Measurements from ENCODE around the gene ACAP2.

The ACAP2 gene

GRCh38 chr3:195307711-195308110, 135.1 kb downstream of the ACAP2 start:
- H4K20me1 ChIP-seq (ENCODE audit: insufficient read depth) = no peaks in the 10 kb centered on the region

GRCh38 chr3:195306369-195306768, 136.5 kb downstream of the ACAP2 start:
- no peak overlapping the region for H3K9ac ChIP-seq
- TF ChIP-seq, protein P1, sequence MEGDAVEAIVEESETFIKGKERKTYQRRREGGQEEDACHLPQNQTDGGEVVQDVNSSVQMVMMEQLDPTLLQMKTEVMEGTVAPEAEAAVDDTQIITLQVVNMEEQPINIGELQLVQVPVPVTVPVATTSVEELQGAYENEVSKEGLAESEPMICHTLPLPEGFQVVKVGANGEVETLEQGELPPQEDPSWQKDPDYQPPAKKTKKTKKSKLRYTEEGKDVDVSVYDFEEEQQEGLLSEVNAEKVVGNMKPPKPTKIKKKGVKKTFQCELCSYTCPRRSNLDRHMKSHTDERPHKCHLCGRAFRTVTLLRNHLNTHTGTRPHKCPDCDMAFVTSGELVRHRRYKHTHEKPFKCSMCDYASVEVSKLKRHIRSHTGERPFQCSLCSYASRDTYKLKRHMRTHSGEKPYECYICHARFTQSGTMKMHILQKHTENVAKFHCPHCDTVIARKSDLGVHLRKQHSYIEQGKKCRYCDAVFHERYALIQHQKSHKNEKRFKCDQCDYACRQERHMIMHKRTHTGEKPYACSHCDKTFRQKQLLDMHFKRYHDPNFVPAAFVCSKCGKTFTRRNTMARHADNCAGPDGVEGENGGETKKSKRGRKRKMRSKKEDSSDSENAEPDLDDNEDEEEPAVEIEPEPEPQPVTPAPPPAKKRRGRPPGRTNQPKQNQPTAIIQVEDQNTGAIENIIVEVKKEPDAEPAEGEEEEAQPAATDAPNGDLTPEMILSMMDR (conservative IDR thresholded peaks at IDR 0.05; ENCODE audit: low read depth, low read length) = no peak
- no peaks in the 10 kb centered on the region for H3K4me1 ChIP-seq (ENCODE audit: low read depth, poor library complexity, severe bottlenecking)
- H3K27me3 ChIP-seq (ENCODE audit: insufficient read depth, low read depth) = no peaks in the 10 kb centered on the region
- H3K4me3 ChIP-seq (IDR thresholded peaks at IDR 0.05; ENCODE audit: insufficient read depth, low read depth, low read length) = no peak overlapping the region
- no peaks in the 10 kb centered on the region; the same call in 1 of the 2 replicates for H3K36me3 ChIP-seq (ENCODE audit: insufficient read depth)
- no peak overlapping the region for H3K27ac ChIP-seq
- H3K4me2 ChIP-seq = no peak overlapping the region
- H3K79me2 ChIP-seq (ENCODE audit: insufficient read depth, low read depth) = no peaks in the 10 kb centered on the region
- H2AFZ ChIP-seq (ENCODE audit: low read depth) = no peak overlapping the region
- no peaks in the 10 kb centered on the region for H4K20me1 ChIP-seq (ENCODE audit: insufficient read depth)

More at GRCh38 chr3:195307711-195308110, 135.1 kb downstream of the ACAP2 start:
- Histone ChIP-seq H3K79me2 (ENCODE audit: insufficient read depth, low read depth) (no peaks in the 10 kb centered on the region), H3K27me3 (ENCODE audit: insufficient read depth, low read depth) (no peaks in the 10 kb centered on the region), H2AFZ (ENCODE audit: low read depth) (no peak overlapping the region), H3K27ac (no peak overlapping the region), H3K4me1 (ENCODE audit: low read depth, poor library complexity, severe bottlenecking) (no peaks in the 10 kb centered on the region), H3K36me3 (ENCODE audit: insufficient read depth) (no peaks in the 10 kb centered on the region; the same call in 1 of the 2 replicates), H3K4me3 (IDR thresholded peaks at IDR 0.05; ENCODE audit: insufficient read depth, low read depth, low read length) (no peak overlapping the region), H3K4me2 (no peak overlapping the region), H3K9ac (no peak overlapping the region)
- TF ChIP-seq, protein P1 (conservative IDR thresholded peaks at IDR 0.05; ENCODE audit: low read depth, low read length) = no peak

GRCh38 chr3:195302431-195302830, 140.4 kb downstream of the ACAP2 start:
- no peaks in the 10 kb centered on the region for H3K4me1 ChIP-seq (ENCODE audit: low read depth, poor library complexity, severe bottlenecking)
- H3K79me2 ChIP-seq (ENCODE audit: insufficient read depth, low read depth) = no peaks in the 10 kb centered on the region

GRCh38 chr3:195297446-195297845, 145.4 kb downstream of the ACAP2 start:
- Histone ChIP-seq H3K36me3 (ENCODE audit: insufficient read depth) (no peaks in the 10 kb centered on the region), H3K4me2 (no peak overlapping the region), H3K4me3 (IDR thresholded peaks at IDR 0.05; ENCODE audit: insufficient read depth, low read depth, low read length) (no peak overlapping the region), H4K20me1 (ENCODE audit: insufficient read depth) (no peaks in the 10 kb centered on the region), H3K27me3 (ENCODE audit: insufficient read depth, low read depth) (no peaks in the 10 kb centered on the region), H2AFZ (ENCODE audit: low read depth) (no peak overlapping the region), H3K79me2 (ENCODE audit: insufficient read depth, low read depth) (no peaks in the 10 kb centered on the region), H3K4me1 (ENCODE audit: low read depth, poor library complexity, severe bottlenecking) (peaks cover 8% of the 10 kb centered on the region), H3K27ac (no peak overlapping the region), H3K9ac (no peak overlapping the region)
- TF ChIP-seq, protein P1 (conservative IDR thresholded peaks at IDR 0.05; ENCODE audit: low read depth, low read length) = no peak

More at GRCh38 chr3:195302431-195302830, 140.4 kb downstream of the ACAP2 start:
- Histone ChIP-seq H3K36me3 (ENCODE audit: insufficient read depth) (no peaks in the 10 kb centered on the region; the same call in 1 of the 2 replicates), H3K27ac (no peak overlapping the region), H3K9ac (no peak overlapping the region), H2AFZ (ENCODE audit: low read depth) (no peak overlapping the region), H4K20me1 (ENCODE audit: insufficient read depth) (no peaks in the 10 kb centered on the region), H3K4me2 (no peak overlapping the region), H3K4me3 (IDR thresholded peaks at IDR 0.05; ENCODE audit: insufficient read depth, low read depth, low read length) (no peak overlapping the region), H3K27me3 (ENCODE audit: insufficient read depth, low read depth) (no peaks in the 10 kb centered on the region)
- TF ChIP-seq, protein P1 (conservative IDR thresholded peaks at IDR 0.05; ENCODE audit: low read depth, low read length) = no peak

Measured in KMS-11 (cell line).